HG02678 (cell line): Measurements from ENCODE around the gene LRRC32.

ENCODE experiments used
- ATAC-seq: cut with Tn5 transposase; IDR thresholded peaks from one replicate; pipeline ENCODE4 v1.9.1; 2021; ENCODE audit warnings: mild to moderate bottlenecking, moderate library complexity; ENCODE audit not compliant: unreplicated experiment

The LRRC32 gene

GRCh38 chr11:76664578-76665061 is 5.9 kb downstream of the LRRC32 start:
- no peak for ATAC-seq

DNA sequence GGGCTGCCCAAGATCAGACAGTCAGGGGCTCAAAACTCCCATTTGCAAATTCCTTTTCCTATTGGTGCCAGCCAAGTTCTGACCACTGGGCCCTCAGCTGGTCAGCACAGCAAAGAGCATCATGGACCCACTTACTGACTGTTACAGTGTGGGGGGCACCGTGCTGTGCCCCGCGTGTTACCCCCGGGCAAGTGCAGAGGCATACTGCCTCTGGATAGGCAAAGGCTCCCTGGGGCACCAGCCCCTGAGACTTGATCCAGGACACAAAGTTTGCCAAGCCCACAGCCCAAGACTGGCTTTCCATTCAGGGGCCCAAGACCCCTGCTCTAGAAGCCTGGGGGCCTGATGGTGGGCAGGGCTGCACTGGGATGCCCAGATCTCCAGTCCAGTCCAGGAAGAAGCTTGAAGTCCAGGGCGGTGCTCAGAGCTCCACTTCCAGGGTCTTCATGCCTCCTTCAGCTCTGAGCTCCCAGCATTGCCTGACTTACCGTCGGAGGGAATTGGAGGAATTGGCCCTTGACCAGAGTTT is 6.6 kb downstream of the LRRC32 start:
- ATAC-seq = no peak

DNA sequence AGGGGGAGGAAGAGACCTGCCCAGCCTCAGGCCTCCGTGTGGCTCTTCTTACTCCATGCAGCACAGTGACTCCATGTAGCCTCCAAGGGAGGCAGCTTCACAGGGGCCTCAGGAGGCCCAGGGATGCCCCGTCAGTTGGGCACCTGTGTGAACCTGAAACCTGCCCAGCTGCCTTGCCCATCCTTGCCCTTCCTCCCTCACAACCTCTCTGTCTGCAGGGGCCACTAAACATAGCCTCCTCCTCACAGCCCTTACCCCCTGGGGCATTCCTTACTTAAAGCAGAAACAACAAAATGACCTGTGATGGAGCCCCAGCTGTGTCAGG is 7.1 kb downstream of the LRRC32 start:
- ATAC-seq = no peak

DNA sequence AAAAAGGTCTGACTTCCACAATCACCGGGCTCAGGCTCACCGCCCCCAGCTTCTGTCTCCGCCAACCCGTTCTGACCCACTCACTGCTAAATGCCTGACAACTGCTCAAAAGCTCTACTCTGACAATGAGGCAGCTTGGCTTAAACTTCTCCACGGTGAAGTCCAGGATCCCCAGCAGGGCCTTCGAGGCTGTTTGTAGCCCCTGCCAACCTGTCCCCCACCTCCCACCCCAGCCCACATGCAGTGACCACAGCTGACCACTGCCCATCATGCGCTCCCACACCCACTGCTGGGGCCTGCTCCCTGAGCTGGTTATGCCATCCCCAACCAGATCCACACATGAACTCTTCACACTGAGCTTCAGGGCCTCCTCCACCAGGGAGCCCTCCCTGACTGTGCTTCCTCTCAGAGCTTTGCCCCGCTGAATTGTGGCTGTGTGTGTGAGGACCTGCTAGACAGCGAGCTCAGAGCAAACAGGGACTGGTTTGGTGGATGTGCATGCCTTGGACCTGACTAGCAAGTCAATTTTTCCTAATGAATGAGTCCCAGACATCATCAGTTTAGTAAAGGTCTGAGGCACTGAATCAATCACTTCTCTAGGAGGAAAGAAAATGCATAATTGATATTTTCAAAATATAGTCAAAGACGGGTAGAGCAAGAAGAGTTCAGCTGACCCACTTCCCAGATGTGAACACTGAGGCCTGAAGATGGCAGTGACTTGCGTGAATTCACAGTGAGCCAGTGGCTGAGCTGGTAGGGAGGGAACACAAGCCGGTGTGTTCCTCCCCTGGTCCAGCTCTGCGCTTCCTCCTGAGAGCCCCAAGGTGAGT is 7.7 kb downstream of the LRRC32 start:
- no peak for ATAC-seq

DNA sequence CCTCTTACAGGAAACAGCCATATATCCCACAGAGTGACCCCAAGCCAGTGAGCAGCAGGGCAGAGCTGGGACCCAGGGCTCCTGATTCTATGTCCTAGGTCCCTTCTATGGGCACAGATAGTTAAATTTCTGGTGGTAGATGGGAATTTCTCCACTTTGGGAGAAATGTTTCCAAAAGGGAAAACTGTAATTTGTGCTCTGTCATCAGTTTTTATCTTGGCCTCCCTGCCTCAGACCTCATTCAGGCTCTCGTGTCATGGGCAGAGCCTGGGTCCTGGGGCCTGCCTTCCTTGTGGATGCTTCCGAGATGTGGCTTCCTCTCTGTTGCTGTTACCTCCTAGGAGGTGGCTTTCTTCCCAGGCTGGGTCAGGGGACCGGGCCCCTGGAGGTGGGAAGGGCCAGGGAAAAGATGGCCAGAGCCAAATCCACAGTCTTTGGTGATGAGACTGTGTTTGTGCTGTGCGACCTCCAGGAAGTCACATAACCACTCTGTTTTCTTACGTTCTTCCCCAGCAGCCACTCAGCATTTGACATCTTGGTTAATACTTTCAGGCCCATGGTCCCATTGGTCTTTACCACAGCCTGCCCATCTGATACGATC is 8.6 kb downstream of the LRRC32 start:
- ATAC-seq = no peak

DNA sequence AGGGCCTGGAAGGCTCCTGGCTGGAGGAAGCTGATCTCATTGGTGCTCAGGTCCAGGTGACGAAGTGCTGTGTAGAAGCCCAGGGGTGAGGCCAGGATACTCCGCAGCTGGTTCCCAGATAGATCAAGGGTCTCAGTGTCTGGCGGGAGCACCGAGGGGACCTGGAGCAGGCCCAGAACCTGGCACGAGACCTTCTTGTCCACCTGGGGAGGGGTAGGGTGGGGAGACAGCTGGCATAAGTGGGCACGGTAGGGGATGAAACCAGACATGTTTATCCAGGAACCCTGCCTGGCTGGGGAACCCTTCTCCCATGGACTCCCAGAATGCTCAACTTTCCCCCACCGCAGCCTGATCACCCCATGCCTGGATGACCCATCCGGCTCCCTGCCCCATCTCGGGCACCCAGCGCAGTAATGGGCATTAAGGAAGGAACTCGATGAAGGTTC is 9.2 kb downstream of the LRRC32 start:
- ATAC-seq = no peak

DNA sequence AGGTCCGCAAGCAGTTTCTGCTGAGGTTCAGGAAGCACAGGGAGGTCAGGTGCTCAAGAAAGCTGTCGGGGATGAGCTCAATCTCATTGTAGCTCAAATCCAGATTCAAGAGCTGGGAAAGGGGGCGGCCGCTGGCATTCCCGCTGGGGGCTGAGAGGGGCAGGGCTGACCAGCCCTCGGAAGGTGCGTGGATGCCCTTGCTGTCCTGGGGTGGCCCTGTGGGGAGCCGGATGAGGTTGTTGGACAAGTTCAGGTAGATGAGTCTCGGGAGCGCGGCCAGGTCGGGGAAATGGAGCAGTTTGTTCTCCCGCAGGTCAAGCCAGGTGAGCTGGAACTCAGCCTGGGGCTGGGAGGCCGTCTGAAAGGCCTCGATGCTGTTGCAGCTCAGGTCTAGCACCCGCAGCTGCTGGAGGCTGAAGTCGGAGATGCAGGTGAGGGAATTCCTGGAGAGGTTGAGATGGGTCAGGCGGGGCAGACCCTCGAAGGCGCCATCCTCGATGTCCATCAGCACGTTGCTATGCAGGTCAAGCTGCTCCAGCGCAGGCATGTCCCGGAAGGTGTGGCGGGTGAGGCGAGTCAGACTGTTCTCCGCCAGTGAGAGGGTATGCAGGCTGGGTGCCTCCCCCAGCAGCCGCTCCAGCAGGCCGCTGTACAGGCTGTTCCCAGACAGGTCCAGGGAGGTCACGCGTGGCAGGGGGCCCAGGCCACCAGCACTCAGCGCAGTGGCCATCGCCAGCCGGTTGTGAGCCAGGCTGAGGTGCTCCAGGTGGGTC is 9.8 kb downstream of the LRRC32 start:
- ATAC-seq = no peak

- no peak for ATAC-seq
Measured at GRCh38 chr11:76659672-76660532, 10.6 kb downstream of the LRRC32 start.

DNA sequence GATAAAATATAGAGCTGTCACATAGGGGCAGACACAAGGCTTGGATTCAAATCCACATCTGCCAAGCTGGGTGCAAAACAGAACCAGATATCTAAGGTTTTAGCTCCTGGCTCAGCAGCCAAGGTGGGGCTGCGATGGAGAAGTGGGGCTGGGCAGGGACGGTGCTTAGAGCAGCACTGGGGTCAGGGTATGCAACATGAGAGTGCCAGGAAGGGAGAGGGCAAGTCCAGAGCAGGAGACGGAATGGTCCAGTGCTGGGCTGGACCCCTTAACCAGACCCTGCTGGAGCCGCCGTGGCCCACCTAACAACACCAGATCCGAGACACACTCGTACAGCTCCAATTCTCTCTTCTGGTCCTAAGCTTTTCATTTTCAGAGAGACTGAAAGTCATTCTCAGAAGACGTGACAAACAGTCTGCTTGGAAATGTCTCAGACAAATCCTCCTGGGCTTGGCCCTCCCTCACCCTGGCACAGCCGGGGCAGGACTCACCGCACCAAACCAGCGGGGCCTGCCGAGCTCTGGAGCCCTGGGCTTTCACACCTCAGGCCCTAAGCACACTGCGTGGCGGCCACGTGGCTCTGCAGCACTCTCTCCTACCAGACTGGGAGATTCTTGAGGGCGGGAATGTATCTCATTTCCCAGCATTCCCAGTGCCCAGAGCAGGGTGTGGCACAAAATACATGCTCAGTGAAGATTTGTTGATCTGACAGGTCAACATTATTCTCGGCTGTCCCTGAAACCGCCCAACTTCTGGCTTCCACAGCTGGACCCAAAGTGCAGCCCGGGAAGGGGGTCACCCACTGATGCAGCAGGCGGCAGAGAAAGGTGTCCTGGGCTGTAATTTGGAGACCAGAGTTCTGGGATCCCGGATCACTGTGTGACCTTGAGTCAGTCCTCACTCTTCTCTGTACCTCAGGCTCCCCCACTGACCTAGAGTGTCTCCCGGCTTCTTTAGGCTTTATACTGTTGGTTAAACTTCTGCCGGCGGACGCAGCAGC is 11.6 kb downstream of the LRRC32 start:
- ATAC-seq = no peak

GRCh38 chr11:76658231-76658630 is 12.3 kb downstream of the LRRC32 start:
- no peak for ATAC-seq

- ATAC-seq = no peak
Measured at GRCh38 chr11:76657187-76658170, 13.1 kb downstream of the LRRC32 start.

DNA sequence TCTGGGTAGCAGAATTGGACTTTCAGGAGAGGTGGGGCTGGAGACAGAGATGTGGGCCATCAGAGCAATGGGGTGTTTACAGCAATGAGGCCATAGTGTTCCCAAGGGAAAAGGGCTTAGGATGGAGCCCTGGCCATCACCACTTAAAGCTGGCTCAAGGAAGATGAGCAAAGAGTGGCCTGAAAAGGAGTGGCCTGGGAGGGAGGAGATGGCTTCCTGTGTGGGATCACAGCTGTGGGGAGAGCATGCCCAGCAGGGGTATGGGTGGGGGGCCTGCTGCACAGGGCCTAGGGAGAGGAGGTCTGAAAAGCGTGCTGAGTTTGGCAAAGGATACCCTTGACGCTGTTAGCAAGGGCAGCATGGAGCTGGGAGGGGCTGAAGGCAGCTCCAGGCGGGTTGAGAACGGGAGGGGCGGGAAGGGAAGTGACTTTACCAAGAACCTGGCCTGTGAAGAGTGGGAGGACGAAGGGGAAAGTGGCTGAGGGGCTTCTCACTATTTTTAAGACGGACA is 13.9 kb downstream of the LRRC32 start:
- no peak for ATAC-seq

DNA sequence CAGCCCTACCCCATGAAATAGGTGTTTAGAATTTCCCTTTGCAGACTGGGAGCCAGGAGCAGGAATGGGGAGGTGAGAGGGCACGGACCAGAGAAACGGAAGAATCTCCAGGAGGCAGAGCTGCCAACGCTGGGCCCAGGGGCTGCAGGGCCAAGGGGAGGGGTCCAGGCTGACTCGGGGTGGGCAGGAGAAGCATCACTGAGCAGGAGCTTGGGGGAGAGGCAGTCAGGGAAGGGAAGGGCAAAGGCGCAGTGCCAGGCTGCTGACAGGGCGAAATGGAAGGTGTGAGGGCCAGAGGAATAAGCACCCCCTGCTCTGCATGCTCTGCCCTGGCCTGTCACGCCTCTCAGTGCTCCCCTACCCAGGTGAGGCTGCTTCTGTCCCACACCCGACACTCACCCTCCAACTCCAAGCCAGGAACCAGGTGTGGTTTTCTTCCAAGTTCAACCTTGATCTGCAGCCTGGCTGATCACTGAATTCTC is 14.5 kb downstream of the LRRC32 start:
- ATAC-seq = no peak

- no peak for ATAC-seq
Measured at GRCh38 chr11:76655501-76656049, 15.0 kb downstream of the LRRC32 start.

- no peak for ATAC-seq
Measured at GRCh38 chr11:76654980-76655379, 15.6 kb downstream of the LRRC32 start.

DNA sequence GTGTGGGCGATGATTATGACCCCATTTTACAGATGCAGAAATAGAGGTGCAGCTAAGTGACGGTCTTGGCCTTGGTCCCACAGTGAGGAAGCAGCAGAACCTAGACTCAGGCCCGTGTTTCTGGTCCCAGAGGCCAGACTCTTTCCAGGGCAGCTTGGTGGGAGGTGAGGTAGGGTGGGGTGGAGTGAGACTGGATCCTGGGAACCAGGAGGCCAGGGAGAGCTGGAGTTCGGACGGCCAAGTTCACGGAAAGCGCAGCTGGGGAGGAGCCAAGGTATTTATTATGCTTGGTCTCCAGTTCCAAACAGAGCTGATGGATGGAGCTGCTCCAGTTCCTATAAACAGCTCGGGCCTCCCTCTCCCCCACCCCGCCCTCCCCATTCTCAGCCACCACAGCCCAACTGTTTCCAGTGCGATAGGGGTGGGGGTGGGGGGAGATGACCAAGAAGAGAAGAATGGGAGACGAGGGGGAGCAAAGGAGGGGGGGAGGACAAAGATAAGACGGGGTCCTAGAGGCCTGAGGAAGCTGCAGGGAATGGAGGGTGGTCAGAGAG is 16.2 kb downstream of the LRRC32 start:
- ATAC-seq = no peak

DNA sequence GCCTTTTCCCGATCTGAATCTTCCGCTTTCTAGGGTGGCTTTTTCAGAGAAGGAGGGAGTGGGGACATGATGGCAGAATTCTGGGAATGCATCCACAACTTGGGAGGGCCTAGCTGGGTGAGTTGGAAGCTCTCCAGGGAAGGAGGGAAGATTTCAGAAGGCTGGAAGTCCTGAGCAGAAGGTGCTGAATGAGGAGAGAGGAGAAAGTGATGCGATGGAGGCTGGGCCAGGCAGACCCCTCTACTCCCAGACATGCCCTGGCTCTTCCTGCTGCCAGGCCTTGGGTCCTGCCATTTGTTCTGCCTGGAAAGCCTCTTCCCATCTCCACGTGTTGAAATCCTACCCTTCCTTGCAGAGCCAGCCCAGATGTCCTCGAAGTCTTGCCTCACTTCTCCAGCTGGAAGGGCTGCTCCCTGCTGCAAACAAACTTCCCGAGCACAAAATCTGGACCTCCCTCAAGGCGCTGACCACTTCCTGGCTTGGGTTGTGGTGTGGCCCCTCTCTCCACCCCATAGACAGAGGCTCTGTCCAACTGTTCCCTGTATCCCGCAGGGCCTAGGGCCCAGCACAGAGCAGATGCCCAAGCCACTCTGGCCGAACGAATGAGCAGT is 16.8 kb downstream of the LRRC32 start:
- ATAC-seq = no peak
